HS-5 (cell line): Measurements from ENCODE around the gene PCAT7.
"Not testable (repeated sequence)": the region's sequence is repeated elsewhere in the genome, so short reads cannot be mapped to it uniquely, and the experiment has no call there.

ENCODE experiments used
- DNase-seq: peaks from one replicate; pipeline ENCODE4 v3.0.0-alpha.2; 2012; ENCODE audit warnings: low read depth

PCAT7 gene

DNA sequence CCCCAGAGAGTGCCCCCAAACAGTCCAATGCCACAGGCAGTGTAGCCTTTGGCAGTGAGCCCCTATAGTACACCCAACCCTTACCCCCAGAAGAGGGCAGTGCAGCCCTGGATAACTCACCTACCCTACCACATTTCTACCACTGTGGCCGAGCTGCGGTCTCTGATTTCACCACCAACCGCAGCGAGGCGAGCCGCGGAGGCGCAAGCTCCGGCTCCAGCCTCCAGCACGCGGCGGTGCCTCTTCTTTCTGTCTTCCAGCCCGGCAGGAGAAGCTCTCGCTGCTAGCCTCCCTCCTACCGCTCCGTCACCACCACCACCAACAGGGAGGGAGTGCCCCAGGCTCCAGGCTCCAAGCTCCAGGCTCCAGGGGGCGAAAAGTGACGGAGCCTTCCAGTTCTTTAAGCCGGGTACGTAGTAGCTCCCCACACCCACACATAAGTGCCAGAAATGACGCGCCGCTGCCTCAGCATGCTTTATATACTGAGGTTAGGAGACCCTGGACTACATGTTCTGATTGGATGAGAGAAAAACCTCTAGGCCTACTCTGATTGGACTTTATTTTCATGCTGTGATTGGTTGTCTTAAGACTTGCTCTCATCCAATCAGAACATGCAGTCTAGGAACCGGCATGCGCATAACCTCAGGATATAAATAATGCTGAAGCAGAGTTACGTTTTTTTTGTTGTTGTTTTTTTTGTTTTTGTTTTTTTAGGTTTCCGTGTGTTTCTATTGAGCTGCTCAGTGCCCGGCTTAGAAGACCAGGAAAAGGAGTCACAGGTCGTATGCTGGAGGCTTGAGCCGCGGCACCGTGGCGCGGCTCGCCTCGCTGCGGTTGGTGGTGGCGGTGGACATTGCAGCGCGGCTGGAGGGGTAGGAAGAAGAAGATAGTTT lies at the start of gene PCAT7:
PCAT7 (plus strand) TSS at position 645 of the 893 bp plus-strand sequence.
- DNase-seq = no peak

GRCh38 chr9:94506370-94506769 lies 48.5 kb upstream of the PCAT7 start:
- DNase-seq = not testable (repeated sequence)

- DNase-seq = no peak
These were observed 47.2 kb upstream of the PCAT7 start for GRCh38 chr9:94507531-94508258.

DNA sequence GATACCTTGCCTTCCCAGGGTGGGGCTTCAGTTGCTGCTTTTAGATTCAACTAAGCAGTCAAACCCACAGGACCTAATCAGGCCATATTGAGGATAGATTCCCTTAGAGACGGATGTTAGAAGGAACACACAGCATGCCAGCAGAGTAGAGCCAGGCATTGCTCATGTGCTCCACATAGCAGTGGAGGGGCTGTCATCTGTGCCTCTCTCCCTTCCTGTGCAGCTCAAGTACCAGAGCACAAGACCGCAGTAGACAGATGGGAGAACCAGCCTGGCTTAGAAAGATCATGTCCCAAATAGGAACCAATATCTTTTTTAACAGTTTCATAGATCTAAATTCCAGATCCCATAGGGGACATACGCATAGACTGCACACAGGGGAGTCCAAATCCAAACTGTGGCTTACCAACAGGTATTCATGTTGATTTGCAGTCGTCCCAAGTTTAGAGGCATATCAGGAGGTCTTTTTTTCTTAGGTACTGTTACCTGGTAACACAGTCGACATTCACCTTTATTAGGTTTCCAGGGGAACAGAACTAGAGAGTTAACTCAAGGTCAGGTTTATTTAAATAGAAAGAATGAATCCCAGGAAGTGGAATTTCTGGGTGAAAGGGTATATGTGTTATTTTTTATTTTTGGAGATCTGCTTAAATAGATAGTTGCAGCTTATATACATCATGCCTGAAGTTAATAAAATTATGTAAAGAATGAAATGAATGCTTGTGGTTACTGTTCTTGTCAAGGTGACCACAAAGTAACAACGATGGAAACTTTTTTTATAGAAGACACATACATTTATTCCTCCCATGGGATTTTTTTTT lies 43.5 kb upstream of the PCAT7 start:
- DNase-seq = no peak

GRCh38 chr9:94511955-94512265 lies 43.0 kb upstream of the PCAT7 start:
- DNase-seq = no peak

- DNase-seq = no peak
These were observed 40.2 kb upstream of the PCAT7 start for GRCh38 chr9:94514722-94515121.

DNA sequence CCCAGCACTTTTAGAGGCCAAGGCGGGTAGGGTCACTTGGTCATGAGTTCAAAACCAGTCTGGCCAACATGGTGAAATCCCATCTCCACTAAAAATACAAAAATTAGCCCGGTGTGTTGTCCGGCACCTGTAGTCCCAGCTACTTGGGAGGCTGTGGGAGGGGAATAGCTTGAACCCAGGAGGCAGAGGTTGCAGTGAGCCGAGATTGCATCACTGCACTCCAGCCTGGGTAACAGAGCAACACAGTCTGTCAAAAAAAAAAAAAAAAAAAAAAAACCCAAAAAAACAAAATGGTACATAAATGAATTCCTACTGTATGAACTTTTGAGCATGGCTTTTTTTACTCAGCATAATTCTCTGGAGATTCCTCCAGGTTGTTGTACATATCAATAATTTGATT lies 37.6 kb upstream of the PCAT7 start:
- no peak for DNase-seq

DNA sequence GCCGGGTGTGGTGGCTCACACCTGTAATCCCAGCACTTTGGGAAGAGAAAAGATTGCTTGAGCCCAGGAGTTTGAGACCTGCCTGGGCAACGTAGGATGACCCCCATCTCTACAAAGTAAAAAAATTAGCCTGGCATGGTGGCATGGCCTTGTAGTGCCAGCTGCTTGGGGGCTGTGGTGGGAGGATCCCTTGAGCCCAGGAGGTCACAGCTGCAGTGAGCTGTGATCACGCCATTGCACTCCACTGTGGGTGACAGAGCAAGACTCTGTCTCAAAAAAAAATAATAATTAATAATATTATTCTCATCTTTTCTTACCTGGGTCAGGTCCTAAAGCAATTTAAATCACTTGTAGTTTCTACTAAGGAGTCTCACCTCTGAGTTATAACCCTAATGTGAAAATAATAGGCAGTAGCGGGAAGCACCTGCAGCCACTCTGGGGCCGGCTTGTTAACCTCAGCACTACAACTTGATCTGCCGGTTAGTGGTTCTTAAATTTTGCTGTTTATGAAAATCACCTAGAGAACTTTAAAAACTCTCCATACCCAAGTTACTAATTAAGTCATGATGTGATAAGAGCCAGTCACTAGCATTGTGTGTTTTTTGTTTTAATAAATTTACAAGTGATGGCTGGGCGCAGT lies 29.4 kb upstream of the PCAT7 start:
- DNase-seq = no peak

DNA sequence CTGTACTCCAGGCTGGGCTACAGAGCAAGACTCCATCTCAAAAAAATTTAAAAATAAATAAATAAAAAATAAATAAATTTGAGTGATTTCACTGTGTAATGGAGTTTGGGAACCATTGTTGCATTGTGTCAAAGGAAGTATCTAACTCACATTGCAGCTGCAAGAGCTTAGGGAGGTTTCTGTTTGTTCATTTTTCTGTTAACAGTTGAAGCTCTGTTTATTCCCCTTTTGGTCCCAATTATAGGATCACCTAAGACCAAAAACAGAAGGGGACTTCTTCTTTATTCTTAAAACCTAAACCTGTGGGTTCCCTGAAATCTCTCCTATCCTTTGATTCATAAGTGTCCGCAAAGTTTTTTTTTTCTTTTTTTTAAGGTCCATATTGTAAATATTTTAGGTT lies 28.6 kb upstream of the PCAT7 start:
- DNase-seq = no peak

- DNase-seq = no peak
These were observed 27.9 kb upstream of the PCAT7 start for GRCh38 chr9:94526951-94527350.

GRCh38 chr9:94528886-94529285 lies 26.0 kb upstream of the PCAT7 start:
- DNase-seq = no peak

- DNase-seq = no peak
These were observed 21.7 kb upstream of the PCAT7 start for GRCh38 chr9:94533155-94533554.

DNA sequence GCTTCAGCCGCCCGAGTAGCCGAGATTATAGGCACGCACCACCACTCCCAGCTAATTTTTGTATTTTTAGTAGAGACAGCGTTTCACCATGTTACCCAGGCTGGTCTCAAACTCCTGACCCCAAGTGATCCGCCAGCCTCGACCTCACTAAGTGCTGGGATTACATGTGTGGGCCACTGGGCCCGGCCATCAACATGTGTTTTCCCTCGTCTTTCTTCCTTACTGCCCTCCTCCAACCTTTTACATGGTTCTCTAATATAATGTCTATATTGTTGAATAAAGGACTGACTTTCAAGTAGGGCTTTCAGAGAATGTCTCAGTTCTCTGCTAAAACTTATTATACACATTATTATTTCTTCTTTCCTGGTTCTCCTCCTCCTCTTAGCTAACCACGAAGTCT lies 21.3 kb upstream of the PCAT7 start:
- no peak for DNase-seq

- DNase-seq = peak; percentile 19
These were observed 20.0 kb upstream of the PCAT7 start for GRCh38 chr9:94534901-94535300.

- no peak for DNase-seq
These were observed 16.0 kb upstream of the PCAT7 start for GRCh38 chr9:94538908-94539307.

GRCh38 chr9:94544335-94544734 lies 10.5 kb upstream of the PCAT7 start:
- DNase-seq = not testable (repeated sequence)

DNA sequence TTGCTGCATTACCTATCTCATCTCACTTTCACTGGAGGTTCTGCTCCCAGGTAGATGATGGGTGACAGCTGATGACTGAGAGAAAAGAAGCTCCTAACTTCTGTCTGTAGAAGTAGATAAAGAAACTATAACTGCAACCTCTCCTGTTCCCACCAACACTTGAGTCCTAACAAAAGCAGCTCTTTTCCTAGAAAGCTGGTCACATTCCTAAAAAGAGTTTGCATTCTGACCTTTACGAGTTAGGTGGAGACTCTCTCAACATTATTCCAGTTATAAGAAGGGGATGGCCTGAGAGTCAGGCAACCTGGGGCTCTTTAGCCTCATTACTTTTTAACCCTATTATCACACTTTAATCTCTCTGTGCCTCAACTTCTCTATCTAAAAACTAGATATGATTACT lies 8.9 kb upstream of the PCAT7 start:
- DNase-seq = no peak

GRCh38 chr9:94553029-94553938 lies 1.6 kb upstream of the PCAT7 start:
- no peak for DNase-seq

DNA sequence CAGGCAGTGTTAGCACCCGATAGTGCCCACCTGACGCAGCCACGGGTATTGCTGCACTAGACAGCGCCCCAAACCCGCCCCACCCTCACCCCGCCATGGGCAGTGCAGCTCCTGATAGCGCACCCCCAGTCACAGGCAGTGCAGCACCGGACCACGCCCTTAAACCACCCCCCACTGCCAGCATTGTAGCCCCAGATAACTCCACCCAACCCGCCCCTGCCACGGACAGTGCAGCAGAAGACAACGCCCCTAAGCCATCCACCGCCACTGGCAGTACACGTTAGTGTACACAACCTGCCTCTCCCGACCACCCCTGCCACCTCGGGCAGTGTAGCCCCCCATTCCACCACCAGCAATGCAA lies 825 bp upstream of the PCAT7 start:
- DNase-seq = no peak

DNA sequence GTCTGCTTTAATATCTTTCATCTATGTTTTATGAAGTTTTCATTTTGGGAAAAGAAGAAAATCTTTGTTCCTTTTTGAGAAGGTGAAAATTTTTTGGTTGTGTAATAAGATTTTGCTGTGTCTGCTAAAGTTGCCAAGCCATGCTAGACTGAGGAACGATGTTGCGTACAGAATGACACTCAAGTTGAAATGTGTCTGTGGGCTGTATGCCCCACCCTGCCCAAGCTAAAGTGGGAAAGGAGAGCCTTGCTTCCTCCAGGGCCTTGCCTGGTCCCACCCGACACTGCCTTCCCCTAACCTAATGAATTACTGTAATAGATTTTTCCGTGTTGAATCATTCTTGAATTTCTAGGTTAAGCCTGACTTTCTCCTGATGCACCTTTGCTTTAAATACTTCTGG lies 2.5 kb downstream of the PCAT7 start:
- no peak for DNase-seq

DNA sequence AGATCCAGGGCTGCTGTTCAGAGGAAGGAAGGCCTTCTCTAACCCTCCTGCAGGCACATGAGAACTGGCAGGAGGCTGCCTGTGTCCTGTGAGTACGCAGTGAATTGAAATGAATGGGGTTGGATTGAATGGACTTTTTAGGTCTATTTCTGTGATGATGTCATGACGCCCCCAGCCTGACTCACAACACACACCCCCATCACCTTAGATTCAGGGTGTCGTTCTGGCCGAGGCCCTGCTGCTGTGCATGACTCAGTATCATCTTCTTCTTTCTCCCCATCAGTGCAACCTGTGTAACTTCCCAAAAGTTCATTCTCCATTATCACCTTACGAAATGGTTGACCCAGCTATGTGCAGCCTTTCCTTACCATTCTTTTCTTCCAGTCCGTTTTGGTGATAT lies 5.4 kb downstream of the PCAT7 start:
- DNase-seq = no peak
